HEK293 (cell line): ENCODE results near the gene COQ10B.

Experiments
- CTCF ChIA-PET: fragments of 350-600 bp; formaldehyde crosslinking; extraction: SDS; loops from one replicate; lab custom pipeline; 2021; ENCODE audit warnings: antibody characterized with exemption; lab: Yijun Ruan, JAX
- POLR2A ChIA-PET: fragments of 300-600 bp; formaldehyde crosslinking; extraction: SDS; loops from one replicate; lab custom pipeline; 2020; ENCODE audit warnings: antibody characterized with exemption, inconsistent platforms; lab: Yijun Ruan, JAX
- H3K27ac ChIP-seq: fragments of 200-500 bp; sonication (Bioruptor generic); 2 replicates; pipeline ENCODE4 v1.5.1; 2014; ENCODE audit warnings: low read depth, low read length, control low read depth, inconsistent platforms; ENCODE audit errors: extremely low read depth
- H3K36me3 ChIP-seq, 2 experiments: fragments of 200-500 bp in 1 of 2; sonication (Bioruptor generic) in 1 of 2; 1 replicate in 1 of 2; 2 replicates in 1 of 2; pipeline ENCODE4 v1.5.1; 2014 to 2017; ENCODE audit warnings: inconsistent platforms in 2 of 2, low read length in 2 of 2; ENCODE audit not compliant: control insufficient read depth in 2 of 2, insufficient read depth in 1 of 2
- H3K4me1 ChIP-seq: fragments of 200-500 bp; sonication (Bioruptor generic); 2 replicates; pipeline ENCODE4 v1.5.1; 2014; ENCODE audit warnings: mild to moderate bottlenecking, low read length, inconsistent platforms; ENCODE audit not compliant: control insufficient read depth, insufficient read depth
- H3K4me3 ChIP-seq: 2 replicates; pipeline ENCODE4 v1.5.1; 2011; ENCODE audit warnings: low read depth, mild to moderate bottlenecking, control low read depth, low read length, moderate library complexity
- H3K9me3 ChIP-seq: fragments of 200-500 bp; sonication (Bioruptor generic); 2 replicates; pipeline ENCODE4 v1.5.1; 2014; ENCODE audit warnings: low read depth, low read length, inconsistent platforms; ENCODE audit not compliant: control insufficient read depth, insufficient read depth
- GFI1B ChIP-seq: fragments of 450-650 bp; formaldehyde crosslinking; IDR thresholded peaks from 2 replicates; pipeline ENCODE4 v1.5.1; 2016; ENCODE audit warnings: missing biosample characterization, missing genetic modification characterization
- SP3 ChIP-seq: fragments of 450-650 bp; formaldehyde crosslinking; IDR thresholded peaks from 2 replicates; pipeline ENCODE4 v1.5.1; 2016; ENCODE audit warnings: missing biosample characterization, missing genetic modification characterization
- ZBTB21 ChIP-seq: fragments of 450-650 bp; formaldehyde crosslinking; IDR thresholded peaks from 2 replicates; pipeline ENCODE4 v1.5.1; 2017; ENCODE audit warnings: missing biosample characterization, missing genetic modification characterization
- ZBTB44 ChIP-seq: fragments of 450-650 bp; IDR thresholded peaks from 2 replicates; pipeline ENCODE4 v1.5.1; 2018; ENCODE audit warnings: missing biosample characterization, mild to moderate bottlenecking, missing genetic modification characterization
- ZBTB7A ChIP-seq: fragments of 450-650 bp; formaldehyde crosslinking; IDR thresholded peaks from 2 replicates; pipeline ENCODE4 v1.5.1; 2016; ENCODE audit warnings: low read depth, missing biosample characterization, missing genetic modification characterization
- ZFP69B ChIP-seq: fragments of 450-650 bp; formaldehyde crosslinking; IDR thresholded peaks from 2 replicates; pipeline ENCODE4 v1.5.1; 2016; ENCODE audit warnings: missing biosample characterization, missing genetic modification characterization
- ZNF114 ChIP-seq: fragments of 450-650 bp; formaldehyde crosslinking; IDR thresholded peaks from 2 replicates; pipeline ENCODE4 v1.5.0; 2017; ENCODE audit warnings: missing biosample characterization, missing genetic modification characterization
- ZNF138 ChIP-seq: fragments of 450-650 bp; formaldehyde crosslinking; IDR thresholded peaks from 2 replicates; pipeline ENCODE4 v1.5.1; 2016; ENCODE audit warnings: missing biosample characterization, missing genetic modification characterization, borderline replicate concordance
- ZNF148 ChIP-seq: fragments of 450-650 bp; formaldehyde crosslinking; IDR thresholded peaks from 2 replicates; pipeline ENCODE4 v1.5.0; 2017; ENCODE audit warnings: missing biosample characterization, missing genetic modification characterization, borderline replicate concordance
- ZNF157 ChIP-seq: fragments of 450-650 bp; formaldehyde crosslinking; IDR thresholded peaks from 2 replicates; pipeline ENCODE4 v1.5.1; 2016; ENCODE audit warnings: missing biosample characterization, missing genetic modification characterization
- ZNF2 ChIP-seq: fragments of 450-650 bp; formaldehyde crosslinking; IDR thresholded peaks from 2 replicates; pipeline ENCODE4 v1.5.1; 2016; ENCODE audit warnings: missing biosample characterization, missing genetic modification characterization
- ZNF223 ChIP-seq: fragments of 450-650 bp; formaldehyde crosslinking; IDR thresholded peaks from 2 replicates; pipeline ENCODE4 v1.5.1; 2016; ENCODE audit warnings: missing biosample characterization, missing genetic modification characterization
- ZNF24 ChIP-seq: fragments of 450-650 bp; formaldehyde crosslinking; IDR thresholded peaks from 2 replicates; pipeline ENCODE4 v1.5.1; 2016; ENCODE audit warnings: missing biosample characterization, missing genetic modification characterization
- ZNF394 ChIP-seq: fragments of 450-650 bp; formaldehyde crosslinking; IDR thresholded peaks from 2 replicates; pipeline ENCODE4 v1.5.1; 2016; ENCODE audit warnings: missing biosample characterization, missing genetic modification characterization, mild to moderate bottlenecking, moderate library complexity, borderline replicate concordance
- ZNF398 ChIP-seq: fragments of 450-650 bp; formaldehyde crosslinking; IDR thresholded peaks from 2 replicates; pipeline ENCODE4 v1.5.1; 2017; ENCODE audit warnings: missing biosample characterization, missing genetic modification characterization
- ZNF404 ChIP-seq: fragments of 450-650 bp; formaldehyde crosslinking; IDR thresholded peaks from 2 replicates; pipeline ENCODE4 v1.5.1; 2017; ENCODE audit warnings: missing biosample characterization, missing genetic modification characterization
- ZNF423 ChIP-seq: fragments of 450-650 bp; formaldehyde crosslinking; IDR thresholded peaks from 2 replicates; pipeline ENCODE4 v1.5.1; 2016; ENCODE audit warnings: missing biosample characterization, missing genetic modification characterization
- ZNF473 ChIP-seq: fragments of 450-650 bp; formaldehyde crosslinking; IDR thresholded peaks from 2 replicates; pipeline ENCODE4 v1.5.1; 2017; ENCODE audit warnings: missing biosample characterization, missing genetic modification characterization
- ZNF510 ChIP-seq: fragments of 450-650 bp; formaldehyde crosslinking; IDR thresholded peaks from 2 replicates; pipeline ENCODE4 v1.5.1; 2018; ENCODE audit warnings: mild to moderate bottlenecking, missing genetic modification characterization, missing biosample characterization; ENCODE audit not compliant: insufficient replicate concordance
- ZNF529 ChIP-seq: fragments of 450-650 bp; formaldehyde crosslinking; IDR thresholded peaks from 2 replicates; pipeline ENCODE4 v1.5.1; 2017; ENCODE audit warnings: missing genetic modification characterization, missing biosample characterization; ENCODE audit not compliant: insufficient replicate concordance
- ZNF530 ChIP-seq: fragments of 450-650 bp; formaldehyde crosslinking; IDR thresholded peaks from 2 replicates; pipeline ENCODE4 v1.5.1; 2016; ENCODE audit warnings: low read depth, missing biosample characterization, missing genetic modification characterization
- ZNF549 ChIP-seq: fragments of 450-650 bp; IDR thresholded peaks from 2 replicates; pipeline ENCODE4 v1.5.1; 2018; ENCODE audit warnings: missing biosample characterization, missing genetic modification characterization, mild to moderate bottlenecking, inconsistent platforms, moderate library complexity
- ZNF596 ChIP-seq: fragments of 450-650 bp; IDR thresholded peaks from 2 replicates; pipeline ENCODE4 v1.5.0; 2018; ENCODE audit warnings: missing biosample characterization, mild to moderate bottlenecking, missing genetic modification characterization, moderate library complexity
- ZNF621 ChIP-seq: fragments of 450-650 bp; formaldehyde crosslinking; IDR thresholded peaks from 2 replicates; pipeline ENCODE4 v1.5.1; 2017; ENCODE audit warnings: missing biosample characterization, missing genetic modification characterization
- ZNF658 ChIP-seq: fragments of 450-650 bp; formaldehyde crosslinking; IDR thresholded peaks from 2 replicates; pipeline ENCODE4; 2016; ENCODE audit warnings: missing biosample characterization, missing genetic modification characterization
- ZNF677 ChIP-seq: fragments of 450-650 bp; IDR thresholded peaks from 2 replicates; pipeline ENCODE4 v1.5.0; 2018; ENCODE audit warnings: missing biosample characterization, mild to moderate bottlenecking, missing genetic modification characterization, moderate library complexity
- ZNF701 ChIP-seq: fragments of 450-650 bp; formaldehyde crosslinking; IDR thresholded peaks from 2 replicates; pipeline ENCODE4 v1.5.1; 2016; ENCODE audit warnings: missing biosample characterization, missing genetic modification characterization
- ZXDB ChIP-seq: fragments of 450-650 bp; formaldehyde crosslinking; IDR thresholded peaks from 2 replicates; pipeline ENCODE4 v1.5.1; 2016; ENCODE audit warnings: missing biosample characterization, missing genetic modification characterization
- TF ChIP-seq, protein P1 (sequence below): fragments of 450-650 bp; formaldehyde crosslinking; IDR thresholded peaks from 2 replicates; pipeline ENCODE4 v1.5.1; 2017; ENCODE audit warnings: missing biosample characterization, missing genetic modification characterization

COQ10B gene

GRCh38 chr2:197442857-197443256 lies 10.5 kb upstream of the COQ10B start:
- CTCF ChIA-PET: no interaction called here
- no peak overlapping the region for H3K27ac ChIP-seq
- TF ChIP-seq ZNF2 (tag by site-specific recombination): no peak
- no peak overlapping the region for H3K4me3 ChIP-seq
- H3K9me3 ChIP-seq: no peaks in the 10 kb centered on the region
- POLR2A ChIA-PET: interaction anchor here (1.0 to 2.1 kb wide), 2 partner anchors 8 to 10 kb away, joined by 5 to 6 read pairs; partner anchors contain the start of genes COQ10B and SF3B1
- H3K4me1 ChIP-seq: no peaks in the 10 kb centered on the region
- H3K36me3 ChIP-seq: no peaks in the 10 kb centered on the region

DNA sequence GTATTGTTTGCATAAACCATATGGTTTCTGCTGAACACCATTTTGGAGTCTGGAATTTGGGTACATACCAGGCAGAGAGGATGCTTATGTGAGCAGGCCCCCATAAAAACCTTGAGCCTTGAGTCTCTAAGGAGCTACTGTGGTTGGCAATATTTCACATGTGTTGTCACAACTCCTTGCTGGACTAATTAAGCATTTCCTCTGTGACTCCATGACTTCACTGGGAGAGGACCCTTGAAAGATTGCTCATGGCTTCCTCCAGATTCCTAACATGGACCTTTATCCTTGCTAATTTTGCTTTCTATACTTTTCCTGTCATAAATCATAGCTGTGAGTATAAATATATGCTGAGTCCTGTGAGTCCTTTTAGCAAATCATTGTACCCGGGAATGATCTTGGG lies 7.6 kb upstream of the COQ10B start:
- no peaks in the 10 kb centered on the region for H3K9me3 ChIP-seq
- no peaks in the 10 kb centered on the region for H3K4me1 ChIP-seq
- ChIA-PET CTCF (no interaction called here), POLR2A (no interaction called here)
- TF ChIP-seq ZNF114 (tag by site-specific recombination) (no peak), ZNF701 (no peak), ZBTB44 (no peak), ZNF394 (tag by site-specific recombination) (no peak), ZNF138 (no peak), GFI1B (tag by site-specific recombination) (no peak), ZNF658 (tag by site-specific recombination) (no peak), SP3 (tag by site-specific recombination) (no peak), ZNF473 (tag by site-specific recombination) (no peak), ZNF423 (tag by site-specific recombination) (no peak), ZNF510 (tag by site-specific recombination) (no peak), ZNF223 (tag by site-specific recombination) (no peak), ZFP69B (tag by site-specific recombination) (no peak), ZBTB7A (tag by site-specific recombination) (no peak), ZNF398 (no peak), ZNF549 (tag by site-specific recombination) (no peak), ZBTB21 (tag by site-specific recombination) (no peak), ZNF24 (no peak)
- TF ChIP-seq, protein P1, sequence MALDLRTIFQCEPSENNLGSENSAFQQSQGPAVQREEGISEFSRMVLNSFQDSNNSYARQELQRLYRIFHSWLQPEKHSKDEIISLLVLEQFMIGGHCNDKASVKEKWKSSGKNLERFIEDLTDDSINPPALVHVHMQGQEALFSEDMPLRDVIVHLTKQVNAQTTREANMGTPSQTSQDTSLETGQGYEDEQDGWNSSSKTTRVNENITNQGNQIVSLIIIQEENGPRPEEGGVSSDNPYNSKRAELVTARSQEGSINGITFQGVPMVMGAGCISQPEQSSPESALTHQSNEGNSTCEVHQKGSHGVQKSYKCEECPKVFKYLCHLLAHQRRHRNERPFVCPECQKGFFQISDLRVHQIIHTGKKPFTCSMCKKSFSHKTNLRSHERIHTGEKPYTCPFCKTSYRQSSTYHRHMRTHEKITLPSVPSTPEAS (tag by site-specific recombination): no peak
- no peak overlapping the region for H3K4me3 ChIP-seq
- no peaks in the 10 kb centered on the region for H3K36me3 ChIP-seq
- H3K27ac ChIP-seq: no peak overlapping the region

- no peaks in the 10 kb centered on the region for H3K4me1 ChIP-seq
- H3K36me3 ChIP-seq: no peaks in the 10 kb centered on the region
- ChIA-PET CTCF (no interaction called here), POLR2A (interaction anchor here (0.6 kb wide), 2 partner anchors 14 to 38 kb away, joined by 3 to 6 read pairs; no protein-coding TSS in a partner anchor)
- H3K9me3 ChIP-seq: no peaks in the 10 kb centered on the region
- H3K4me3 ChIP-seq: no peak overlapping the region
- no peak overlapping the region for H3K27ac ChIP-seq
- TF ChIP-seq ZNF529 (tag by site-specific recombination): no peak
- TF ChIP-seq ZNF404 (tag by site-specific recombination): no peak
- no peak for TF ChIP-seq ZNF621 (tag by site-specific recombination)
- TF ChIP-seq ZNF148 (tag by site-specific recombination): no peak
- no peak for TF ChIP-seq ZNF157 (tag by site-specific recombination)
- no peak for TF ChIP-seq ZNF596 (tag by site-specific recombination)
- no peak for TF ChIP-seq ZXDB (tag by site-specific recombination)
- no peak for TF ChIP-seq ZNF677
- no peak for TF ChIP-seq ZNF530 (tag by site-specific recombination)
These were observed 6.5 kb upstream of the COQ10B start for GRCh38 chr2:197446844-197447243.
